ENCODE measurements around the gene NDUFB11.

The NDUFB11 gene

DNA sequence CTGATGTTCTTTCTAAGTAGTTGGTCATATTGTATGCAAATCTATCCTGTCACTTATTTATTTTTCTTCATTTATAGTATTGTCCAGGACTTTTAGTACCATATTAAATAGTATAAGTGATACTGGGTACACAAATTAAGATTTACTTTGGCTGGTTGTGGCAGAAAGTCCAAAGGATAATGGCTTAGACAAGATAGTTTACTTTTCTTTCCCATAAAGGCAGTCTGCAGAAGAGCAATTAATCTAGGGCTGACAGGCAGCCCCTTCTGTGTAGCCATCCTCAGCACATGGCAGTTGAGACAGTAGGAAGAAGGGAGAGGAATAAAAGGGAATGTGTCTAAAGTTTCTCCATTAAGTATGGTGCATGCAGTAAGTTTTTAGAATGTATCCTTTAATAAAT lies 6.9 kb upstream of the NDUFB11 start:
- CTCF ChIA-PET = no interaction called here
- POLR2A ChIA-PET (ENCODE audit: low non-redundant PET) = no interaction called here

DNA sequence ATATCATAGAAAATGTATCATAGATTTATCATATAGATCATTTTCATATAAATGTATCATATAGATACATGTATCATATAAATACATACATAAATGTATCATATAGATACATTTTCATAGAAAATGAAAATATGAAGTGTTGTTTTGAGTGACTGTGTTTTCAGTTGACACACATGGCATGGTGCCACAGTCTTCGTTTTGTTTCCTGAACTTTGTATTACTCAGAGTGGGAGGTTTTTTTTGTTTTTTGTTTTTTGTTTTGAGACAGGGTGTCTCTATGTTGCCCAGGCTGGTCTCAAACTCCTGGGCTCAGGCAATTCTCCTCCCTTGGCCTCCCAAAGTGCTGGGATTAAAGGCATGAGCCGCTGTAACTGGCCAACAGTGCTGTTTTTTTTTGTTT lies 4.4 kb upstream of the NDUFB11 start:
- TF ChIP-seq, protein P1, sequence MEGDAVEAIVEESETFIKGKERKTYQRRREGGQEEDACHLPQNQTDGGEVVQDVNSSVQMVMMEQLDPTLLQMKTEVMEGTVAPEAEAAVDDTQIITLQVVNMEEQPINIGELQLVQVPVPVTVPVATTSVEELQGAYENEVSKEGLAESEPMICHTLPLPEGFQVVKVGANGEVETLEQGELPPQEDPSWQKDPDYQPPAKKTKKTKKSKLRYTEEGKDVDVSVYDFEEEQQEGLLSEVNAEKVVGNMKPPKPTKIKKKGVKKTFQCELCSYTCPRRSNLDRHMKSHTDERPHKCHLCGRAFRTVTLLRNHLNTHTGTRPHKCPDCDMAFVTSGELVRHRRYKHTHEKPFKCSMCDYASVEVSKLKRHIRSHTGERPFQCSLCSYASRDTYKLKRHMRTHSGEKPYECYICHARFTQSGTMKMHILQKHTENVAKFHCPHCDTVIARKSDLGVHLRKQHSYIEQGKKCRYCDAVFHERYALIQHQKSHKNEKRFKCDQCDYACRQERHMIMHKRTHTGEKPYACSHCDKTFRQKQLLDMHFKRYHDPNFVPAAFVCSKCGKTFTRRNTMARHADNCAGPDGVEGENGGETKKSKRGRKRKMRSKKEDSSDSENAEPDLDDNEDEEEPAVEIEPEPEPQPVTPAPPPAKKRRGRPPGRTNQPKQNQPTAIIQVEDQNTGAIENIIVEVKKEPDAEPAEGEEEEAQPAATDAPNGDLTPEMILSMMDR (conservative IDR thresholded peaks at IDR 0.05; ENCODE audit: low read depth) = no peak
- H3K27ac ChIP-seq = no peak overlapping the region
- ChIA-PET POLR2A (ENCODE audit: low non-redundant PET) (no interaction called here), CTCF (no interaction called here)
- no peak for DNase-seq (ENCODE audit: low spot score)

More for the DNA sequence above, 6.9 kb upstream of the NDUFB11 start:
- no peak for DNase-seq (ENCODE audit: low spot score)
- TF ChIP-seq, protein P1 (conservative IDR thresholded peaks at IDR 0.05; ENCODE audit: low read depth) = no peak
- no peak overlapping the region for H3K27ac ChIP-seq

DNA sequence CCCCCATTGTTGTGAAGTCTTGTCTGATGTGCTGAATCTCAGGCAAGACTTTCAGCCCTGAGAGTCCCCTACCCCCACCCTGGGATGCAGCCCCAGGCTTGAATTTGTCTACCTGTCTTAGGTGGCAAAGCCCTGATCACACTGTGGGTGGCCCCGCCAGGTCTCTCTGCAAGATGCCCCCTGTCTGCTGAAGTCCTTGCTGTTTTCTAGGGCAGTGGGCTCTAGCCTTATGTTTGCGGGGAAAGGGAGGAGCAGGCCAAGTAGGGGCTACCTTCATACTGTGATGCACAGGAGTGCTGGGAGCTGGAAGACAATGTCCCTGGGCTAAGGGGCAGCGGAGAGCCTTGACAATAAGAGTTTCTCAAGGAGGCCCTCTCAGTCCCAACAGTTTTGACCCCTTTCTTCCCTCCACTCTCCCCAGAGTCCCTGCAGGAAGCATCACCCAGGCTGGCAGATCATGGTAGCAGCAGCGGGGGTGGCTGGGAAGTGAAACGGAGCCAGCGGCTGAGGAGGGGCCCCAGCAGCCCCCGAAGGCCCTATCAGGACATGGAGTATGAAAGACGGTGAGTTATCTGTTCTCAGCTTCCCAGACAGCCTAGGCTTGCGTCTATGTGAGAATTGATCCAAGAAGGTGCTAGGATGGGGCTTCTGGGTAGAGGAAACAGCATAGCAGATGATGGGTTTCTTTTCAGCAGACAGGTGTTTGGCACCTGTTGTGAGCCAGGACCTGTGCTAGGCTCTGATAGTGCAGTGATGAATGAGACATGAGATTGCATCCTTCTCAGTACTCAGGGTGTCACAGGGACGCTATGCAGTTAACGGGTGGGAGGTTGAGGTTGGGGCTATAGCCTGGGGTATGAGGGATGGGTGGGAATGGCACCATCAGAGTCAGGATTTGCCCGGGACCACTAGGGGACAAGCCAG lies 2.7 kb upstream of the NDUFB11 start:
- H3K27ac ChIP-seq = peak overlapping the region; percentile 93; the same call in 1 of the 2 replicates
- DNase-seq (ENCODE audit: low spot score) = no peak
- ChIA-PET CTCF (interaction anchor here (0.7 kb wide), 1 partner anchor 1388 kb away, joined by 3 read pairs; no protein-coding TSS in a partner anchor), POLR2A (ENCODE audit: low non-redundant PET) (no interaction called here)
- TF ChIP-seq, protein P1 (conservative IDR thresholded peaks at IDR 0.05; ENCODE audit: low read depth) = no peak

DNA sequence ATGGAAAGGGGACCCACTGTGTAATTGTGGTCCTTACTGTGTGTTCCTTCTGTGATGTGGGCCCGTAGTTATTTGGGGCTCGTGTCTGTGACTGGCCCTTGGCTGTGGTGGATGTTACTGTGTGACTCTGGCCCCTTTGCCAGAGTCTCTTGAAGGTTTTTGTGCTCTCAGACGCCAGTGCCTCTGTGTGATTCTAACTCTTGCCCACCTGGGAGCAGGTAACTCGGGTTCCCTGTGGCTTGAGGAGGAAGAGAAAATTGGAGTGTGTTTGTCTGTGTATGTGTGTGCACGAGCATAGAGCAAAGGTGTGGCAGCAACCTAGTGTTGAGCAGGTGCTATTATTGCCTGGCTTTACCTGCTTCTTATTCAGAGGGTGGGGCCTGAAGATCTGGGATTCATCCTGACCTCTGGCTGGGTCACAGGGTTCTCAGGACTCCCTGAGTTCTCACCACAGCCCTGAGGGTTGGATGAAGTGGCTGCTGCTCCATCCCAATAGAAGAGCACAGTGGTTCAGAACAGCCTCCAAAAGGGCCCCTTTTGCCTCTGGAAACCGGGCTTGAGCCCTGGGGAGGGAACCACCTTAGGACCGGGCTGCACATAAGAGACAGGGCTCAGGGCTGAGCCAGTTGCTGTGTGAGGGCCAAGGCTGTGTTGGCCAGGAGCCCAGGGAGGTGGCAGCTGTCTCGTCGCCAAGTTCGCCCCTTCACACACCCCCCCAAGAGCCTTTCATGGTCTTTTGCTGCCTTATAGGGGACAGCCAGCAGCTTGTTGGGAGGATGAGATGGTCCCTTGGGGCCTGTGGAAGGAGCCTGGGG lies 1.8 kb upstream of the NDUFB11 start:
- ChIA-PET POLR2A (ENCODE audit: low non-redundant PET) (no interaction called here), CTCF (no interaction called here)
- DNase-seq (ENCODE audit: low spot score) = peak; percentile 11
- peak overlapping the region; percentile 93 for H3K27ac ChIP-seq
- TF ChIP-seq, protein P1 (conservative IDR thresholded peaks at IDR 0.05; ENCODE audit: low read depth) = no peak

DNA sequence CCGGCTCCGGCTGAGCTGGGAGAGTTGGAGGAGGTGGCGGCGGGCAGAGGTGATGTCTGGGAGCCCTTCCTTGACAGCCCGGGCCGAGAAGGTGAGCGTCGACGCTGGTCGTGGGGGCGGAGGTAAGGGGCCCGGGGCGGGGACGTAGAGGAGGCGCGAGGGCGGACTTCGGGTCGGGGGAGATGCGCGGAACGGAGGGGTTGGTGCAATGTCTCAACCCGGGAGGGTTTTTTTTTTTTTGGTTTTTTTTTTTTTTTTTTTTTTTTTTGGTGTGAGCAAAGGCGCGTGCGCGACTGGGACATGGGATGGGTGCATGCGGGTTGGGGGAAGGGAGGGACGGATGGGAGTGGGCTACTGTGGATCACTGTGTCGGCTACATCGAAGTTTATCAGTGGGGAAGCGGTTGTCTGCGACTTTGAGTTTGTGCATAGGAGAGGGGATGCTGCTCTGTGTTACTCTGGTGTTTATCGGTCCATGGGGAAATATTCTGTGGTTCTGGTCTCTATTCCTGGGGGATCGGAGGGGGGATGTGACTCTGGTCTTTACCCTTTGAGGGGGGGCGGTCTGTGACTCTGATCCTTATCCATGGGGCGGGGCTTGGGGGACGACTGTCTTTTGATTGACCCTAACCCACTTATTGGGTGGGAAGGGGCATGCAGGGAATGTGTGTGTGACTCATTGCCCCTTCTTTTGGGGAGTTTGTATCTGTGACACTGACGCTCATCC lies 1.1 kb upstream of the NDUFB11 start:
- TF ChIP-seq, protein P1 (conservative IDR thresholded peaks at IDR 0.05; ENCODE audit: low read depth) = no peak
- no peak for DNase-seq (ENCODE audit: low spot score)
- H3K27ac ChIP-seq = peak overlapping the region; percentile 93
- ChIA-PET POLR2A (ENCODE audit: low non-redundant PET) (interaction anchor here (1.2 kb wide), 1 partner anchor 16 kb away, joined by 4 read pairs; no protein-coding TSS in a partner anchor), CTCF (no interaction called here)
